HepG2 (cell line): Measurements from ENCODE around the gene SPACDR. TPM values are rescaled to one million over a fixed set of nuclear protein-coding genes. Genes with fewer than 3 reads are reported as not detected.

Source experiments
- CREM ChIP-seq, 2 experiments: sonication (generic) in 1 of 2; formaldehyde crosslinking in 1 of 2; IDR thresholded peaks; 2 replicates each; pipeline versions ENCODE4 v1.4.0 to v1.6.1; 2016 to 2020; ENCODE audit warnings: antibody characterized with exemption in 1 of 2, mild to moderate bottlenecking in 1 of 2, missing genetic modification reagents in 1 of 2
- EZH2 ChIP-seq: conservative IDR thresholded peaks from 2 replicates; pipeline ENCODE4 v1.6.1; 2012; ENCODE audit warnings: mild to moderate bottlenecking, low read depth, low read length, moderate library complexity
- HMGA1 ChIP-seq: sonication (generic); formaldehyde crosslinking; conservative IDR thresholded peaks from 2 replicates; pipeline ENCODE4 v1.4.0; 2020; ENCODE audit warnings: missing genetic modification reagents
- MEIS1 ChIP-seq: sonication (generic); formaldehyde crosslinking; IDR thresholded peaks from 2 replicates; pipeline ENCODE4 v1.9.0; 2021; ENCODE audit warnings: mild to moderate bottlenecking, missing genetic modification reagents, moderate library complexity, borderline replicate concordance
- NFE2L2 ChIP-seq: fragments of 150-350 bp; IDR thresholded peaks from 2 replicates; pipeline ENCODE4 v1.6.1; 2014; ENCODE audit warnings: low read length
- NR2C2 ChIP-seq: sonication (generic); formaldehyde crosslinking; IDR thresholded peaks from 2 replicates; pipeline ENCODE4 v1.4.0; 2020; ENCODE audit warnings: missing genetic modification reagents, mild to moderate bottlenecking, moderate library complexity, borderline replicate concordance
- REL ChIP-seq: sonication (generic); formaldehyde crosslinking; conservative IDR thresholded peaks from 2 replicates; pipeline ENCODE4 v1.8.0; 2022; ENCODE audit warnings: mild to moderate bottlenecking, missing genetic modification reagents, moderate library complexity
- U2AF2 ChIP-seq: fragments of 200-400 bp; formaldehyde crosslinking; IDR thresholded peaks from 2 replicates; pipeline ENCODE4 v1.6.1; 2017; ENCODE audit warnings: low read depth, mild to moderate bottlenecking, low read length
- ZBTB44 ChIP-seq: sonication (generic); formaldehyde crosslinking; IDR thresholded peaks from 2 replicates; pipeline ENCODE4 v1.4.0; 2020; ENCODE audit warnings: missing genetic modification reagents
- ZMYM3 ChIP-seq: sonication (generic); formaldehyde crosslinking; IDR thresholded peaks from 2 replicates; pipeline ENCODE4 v1.5.1; 2020; ENCODE audit warnings: mild to moderate bottlenecking, missing genetic modification reagents
- ZNF432 ChIP-seq: sonication (generic); formaldehyde crosslinking; IDR thresholded peaks from 2 replicates; pipeline ENCODE4 v1.5.0; 2020; ENCODE audit warnings: missing genetic modification reagents, mild to moderate bottlenecking, borderline replicate concordance
- ZNF737 ChIP-seq: sonication (generic); formaldehyde crosslinking; IDR thresholded peaks from 2 replicates; pipeline ENCODE4 v1.5.0; 2020; ENCODE audit warnings: missing genetic modification reagents, mild to moderate bottlenecking, borderline replicate concordance
- ZNF761 ChIP-seq: sonication (generic); formaldehyde crosslinking; conservative IDR thresholded peaks from 2 replicates; pipeline ENCODE4 v1.4.0; 2020; ENCODE audit warnings: mild to moderate bottlenecking, missing genetic modification reagents
- ZSCAN29 ChIP-seq: sonication (generic); formaldehyde crosslinking; conservative IDR thresholded peaks from 2 replicates; pipeline ENCODE4 v1.4.0; 2020; ENCODE audit warnings: mild to moderate bottlenecking, missing genetic modification reagents
- polyA plus RNA-seq, 8 experiments: library from polyadenylated mRNA; depleted of rRNA in 3 of 8; stranded (reverse) in 7 of 8; unstranded in 1 of 8; fragments of >200 nt; fragmentation: Illumina TruSeq in 4 of 8; extraction: Trizol in 4 of 8; gene quantifications; 2 replicates each; pipeline versions ENCODE4 v1.2.1 to v1.2.3, GENCODE V29; 2011 to 2016; ENCODE audit warnings: low read depth in 4 of 8, missing spikeins in 1 of 8, mixed read lengths in 1 of 8; ENCODE audit not compliant: insufficient read depth in 1 of 8
- total RNA-seq, 5 experiments: library from RNA; depleted of rRNA; stranded (reverse); fragments of >200 nt; fragmentation: Illumina TruSeq; extraction: Trizol; gene quantifications; 2 replicates each; pipeline ENCODE4 v1.2.3, GENCODE V29; 2016; ENCODE audit warnings: low read depth in 1 of 5
- TF ChIP-seq, protein P1 (sequence below): sonication (generic); formaldehyde crosslinking; IDR thresholded peaks from 2 replicates; pipeline ENCODE4 v1.5.0; 2020; ENCODE audit warnings: missing genetic modification reagents
- TF ChIP-seq, protein P2 (sequence below): sonication (generic); formaldehyde crosslinking; IDR thresholded peaks from 2 replicates; pipeline ENCODE4 v1.5.1; 2020; ENCODE audit warnings: mild to moderate bottlenecking, missing genetic modification reagents, borderline replicate concordance
- TF ChIP-seq, protein P3 (sequence below): sonication (generic); formaldehyde crosslinking; conservative IDR thresholded peaks from 2 replicates; pipeline ENCODE4 v1.4.0; 2020; ENCODE audit warnings: missing genetic modification reagents
- TF ChIP-seq, protein P4 (sequence below): sonication (generic); formaldehyde crosslinking; IDR thresholded peaks from 2 replicates; pipeline ENCODE4 v1.4.0; 2020; ENCODE audit warnings: missing genetic modification reagents, mild to moderate bottlenecking, borderline replicate concordance

SPACDR gene
- total and polyA plus RNA-seq, 2 of the 13 experiments (the other 11 are each of a cell fraction or from before 2014, with no cell fraction given) = 0.41 TPM; not detected in 1

- TF ChIP-seq U2AF2 (0 out of 2 replicates have a peak, but pooled peaks have one; percentile 8), CREM (IDR thresholded peaks at IDR 0.05) (peak; percentile 88), CREM (CRISPR knock-in tag; IDR thresholded peaks at IDR 0.05) (0 out of 2 replicates have a peak, but pooled peaks have one; percentile 34), ZSCAN29 (CRISPR knock-in tag) (peak; percentile 97), NFE2L2 (no peak), ZBTB44 (peak; percentile 57; the same call in 1 of the 2 replicates), ZNF737 (CRISPR knock-in tag) (0 out of 2 replicates have a peak, but pooled peaks have one; percentile 53), ZMYM3 (CRISPR knock-in tag) (0 out of 2 replicates have a peak, but pooled peaks have one; percentile 22), EZH2 (no peak), REL (CRISPR knock-in tag) (peak; percentile 93; the same call in 1 of the 2 replicates), MEIS1 (CRISPR knock-in tag) (0 out of 2 replicates have a peak, but pooled peaks have one; percentile 8), NR2C2 (CRISPR knock-in tag) (peak; percentile 62; the same call in 1 of the 2 replicates), HMGA1 (CRISPR knock-in tag) (no peak), ZNF432 (CRISPR knock-in tag) (no peak), ZNF761 (peak; percentile 82; the same call in 1 of the 2 replicates)
- TF ChIP-seq, protein P1, sequence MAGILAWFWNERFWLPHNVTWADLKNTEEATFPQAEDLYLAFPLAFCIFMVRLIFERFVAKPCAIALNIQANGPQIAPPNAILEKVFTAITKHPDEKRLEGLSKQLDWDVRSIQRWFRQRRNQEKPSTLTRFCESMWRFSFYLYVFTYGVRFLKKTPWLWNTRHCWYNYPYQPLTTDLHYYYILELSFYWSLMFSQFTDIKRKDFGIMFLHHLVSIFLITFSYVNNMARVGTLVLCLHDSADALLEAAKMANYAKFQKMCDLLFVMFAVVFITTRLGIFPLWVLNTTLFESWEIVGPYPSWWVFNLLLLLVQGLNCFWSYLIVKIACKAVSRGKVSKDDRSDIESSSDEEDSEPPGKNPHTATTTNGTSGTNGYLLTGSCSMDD (CRISPR knock-in tag) = peak; percentile 81; the same call in 1 of the 2 replicates
- TF ChIP-seq, protein P2, sequence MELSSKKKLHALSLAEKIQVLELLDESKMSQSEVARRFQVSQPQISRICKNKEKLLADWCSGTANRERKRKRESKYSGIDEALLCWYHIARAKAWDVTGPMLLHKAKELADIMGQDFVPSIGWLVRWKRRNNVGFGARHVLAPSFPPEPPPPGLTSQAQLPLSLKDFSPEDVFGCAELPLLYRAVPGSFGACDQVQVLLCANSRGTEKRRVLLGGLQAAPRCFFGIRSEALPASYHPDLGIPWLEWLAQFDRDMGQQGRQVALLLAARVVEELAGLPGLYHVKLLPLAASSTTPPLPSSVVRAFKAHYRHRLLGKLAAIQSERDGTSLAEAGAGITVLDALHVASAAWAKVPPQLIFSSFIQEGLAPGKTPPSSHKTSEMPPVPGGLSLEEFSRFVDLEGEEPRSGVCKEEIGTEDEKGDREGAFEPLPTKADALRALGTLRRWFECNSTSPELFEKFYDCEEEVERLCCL (CRISPR knock-in tag) = no peak
- TF ChIP-seq, protein P3, sequence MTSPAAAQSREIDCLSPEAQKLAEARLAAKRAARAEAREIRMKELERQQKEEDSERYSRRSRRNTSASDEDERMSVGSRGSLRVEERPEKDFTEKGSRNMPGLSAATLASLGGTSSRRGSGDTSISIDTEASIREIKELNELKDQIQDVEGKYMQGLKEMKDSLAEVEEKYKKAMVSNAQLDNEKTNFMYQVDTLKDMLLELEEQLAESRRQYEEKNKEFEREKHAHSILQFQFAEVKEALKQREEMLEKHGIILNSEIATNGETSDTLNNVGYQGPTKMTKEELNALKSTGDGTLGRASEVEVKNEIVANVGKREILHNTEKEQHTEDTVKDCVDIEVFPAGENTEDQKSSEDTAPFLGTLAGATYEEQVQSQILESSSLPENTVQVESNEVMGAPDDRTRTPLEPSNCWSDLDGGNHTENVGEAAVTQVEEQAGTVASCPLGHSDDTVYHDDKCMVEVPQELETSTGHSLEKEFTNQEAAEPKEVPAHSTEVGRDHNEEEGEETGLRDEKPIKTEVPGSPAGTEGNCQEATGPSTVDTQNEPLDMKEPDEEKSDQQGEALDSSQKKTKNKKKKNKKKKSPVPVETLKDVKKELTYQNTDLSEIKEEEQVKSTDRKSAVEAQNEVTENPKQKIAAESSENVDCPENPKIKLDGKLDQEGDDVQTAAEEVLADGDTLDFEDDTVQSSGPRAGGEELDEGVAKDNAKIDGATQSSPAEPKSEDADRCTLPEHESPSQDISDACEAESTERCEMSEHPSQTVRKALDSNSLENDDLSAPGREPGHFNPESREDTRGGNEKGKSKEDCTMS (CRISPR knock-in tag) = no peak
- TF ChIP-seq, protein P4, sequence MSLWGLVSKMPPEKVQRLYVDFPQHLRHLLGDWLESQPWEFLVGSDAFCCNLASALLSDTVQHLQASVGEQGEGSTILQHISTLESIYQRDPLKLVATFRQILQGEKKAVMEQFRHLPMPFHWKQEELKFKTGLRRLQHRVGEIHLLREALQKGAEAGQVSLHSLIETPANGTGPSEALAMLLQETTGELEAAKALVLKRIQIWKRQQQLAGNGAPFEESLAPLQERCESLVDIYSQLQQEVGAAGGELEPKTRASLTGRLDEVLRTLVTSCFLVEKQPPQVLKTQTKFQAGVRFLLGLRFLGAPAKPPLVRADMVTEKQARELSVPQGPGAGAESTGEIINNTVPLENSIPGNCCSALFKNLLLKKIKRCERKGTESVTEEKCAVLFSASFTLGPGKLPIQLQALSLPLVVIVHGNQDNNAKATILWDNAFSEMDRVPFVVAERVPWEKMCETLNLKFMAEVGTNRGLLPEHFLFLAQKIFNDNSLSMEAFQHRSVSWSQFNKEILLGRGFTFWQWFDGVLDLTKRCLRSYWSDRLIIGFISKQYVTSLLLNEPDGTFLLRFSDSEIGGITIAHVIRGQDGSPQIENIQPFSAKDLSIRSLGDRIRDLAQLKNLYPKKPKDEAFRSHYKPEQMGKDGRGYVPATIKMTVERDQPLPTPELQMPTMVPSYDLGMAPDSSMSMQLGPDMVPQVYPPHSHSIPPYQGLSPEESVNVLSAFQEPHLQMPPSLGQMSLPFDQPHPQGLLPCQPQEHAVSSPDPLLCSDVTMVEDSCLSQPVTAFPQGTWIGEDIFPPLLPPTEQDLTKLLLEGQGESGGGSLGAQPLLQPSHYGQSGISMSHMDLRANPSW (CRISPR knock-in tag) = no peak; the same call in 1 of the 2 replicates
These were observed 35.7 kb downstream of the SPACDR start, which contains the start of gene ZCWPW1 (continued) for GRCh38 chr7:100428199-100428966.
